ENCODE measurements around the gene FOXP2. TPM values are rescaled to one million over a fixed set of nuclear protein-coding genes. Genes with fewer than 3 reads are reported as not detected.

The FOXP2 gene
- total and polyA plus RNA-seq, 10 of the 15 experiments (the other 5 are each of a cell fraction or from before 2014, with no cell fraction given): 0.99 to 2.5 (median 1.8) TPM

DNA sequence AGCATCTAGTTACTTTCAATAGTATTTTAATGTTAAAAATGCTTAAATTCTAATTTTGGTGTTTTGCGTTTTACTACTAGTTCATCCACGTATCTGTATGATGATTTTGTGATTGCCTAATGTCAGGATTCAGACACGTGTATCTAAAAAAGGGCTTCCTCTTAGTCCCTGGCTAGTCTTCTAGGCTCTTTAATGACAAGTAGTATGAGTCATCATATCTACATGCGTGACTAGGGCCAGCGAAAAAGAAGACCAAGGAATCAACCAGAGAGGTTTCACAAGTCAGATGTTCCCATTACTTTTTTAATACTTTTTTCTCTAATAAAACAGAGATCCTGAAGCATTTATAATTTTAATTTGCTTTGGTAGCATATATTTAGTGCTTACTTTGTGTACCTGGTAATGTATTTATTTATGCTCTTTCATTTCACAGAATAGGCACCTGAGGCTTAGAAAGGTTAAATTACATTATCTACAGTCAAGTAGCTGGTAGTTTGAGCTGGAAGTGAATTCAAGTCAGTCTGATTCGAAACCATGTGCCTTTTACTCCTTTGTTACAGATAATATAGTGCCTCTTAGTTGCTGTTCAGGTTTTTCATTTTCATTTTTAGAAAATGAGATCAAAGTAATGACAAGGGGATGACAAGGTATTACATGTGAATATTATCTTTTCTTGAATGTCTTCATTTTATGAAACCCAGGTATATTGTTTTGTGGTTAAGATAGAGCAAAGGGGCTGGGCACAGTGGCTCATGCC, 140.3 kb downstream of the FOXP2 start (continued):
- TF ChIP-seq ASH2L (IDR thresholded peaks at IDR 0.05; ENCODE audit: borderline replicate concordance, low read depth) (no peak), IKZF2 (IDR thresholded peaks at IDR 0.05) (peak; percentile 44 to 62), SPI1 (IDR thresholded peaks at IDR 0.05; ENCODE audit: borderline replicate concordance, insufficient read depth, low read depth, low read length) (peak; percentile 49; the same call in 1 of the 2 replicates), NRF1 (conservative IDR thresholded peaks at IDR 0.05; ENCODE audit: low read depth, low read length) (no peak), BACH1 (IDR thresholded peaks at IDR 0.05; ENCODE audit: borderline replicate concordance) (no peak; the same call in 1 of the 2 replicates), NFXL1 (IDR thresholded peaks at IDR 0.05; ENCODE audit: borderline replicate concordance) (no peak), CTCF (IDR thresholded peaks at IDR 0.05 in 2 of 3, conservative IDR thresholded peaks at IDR 0.05 in 1 of 3; ENCODE audit: control insufficient read depth in 2 of 3, extremely low read depth in 1 of 3, insufficient read depth in 1 of 3, low read depth in 3 of 3, low read length in 3 of 3) (no peak)
- TF ChIP-seq, protein P1, sequence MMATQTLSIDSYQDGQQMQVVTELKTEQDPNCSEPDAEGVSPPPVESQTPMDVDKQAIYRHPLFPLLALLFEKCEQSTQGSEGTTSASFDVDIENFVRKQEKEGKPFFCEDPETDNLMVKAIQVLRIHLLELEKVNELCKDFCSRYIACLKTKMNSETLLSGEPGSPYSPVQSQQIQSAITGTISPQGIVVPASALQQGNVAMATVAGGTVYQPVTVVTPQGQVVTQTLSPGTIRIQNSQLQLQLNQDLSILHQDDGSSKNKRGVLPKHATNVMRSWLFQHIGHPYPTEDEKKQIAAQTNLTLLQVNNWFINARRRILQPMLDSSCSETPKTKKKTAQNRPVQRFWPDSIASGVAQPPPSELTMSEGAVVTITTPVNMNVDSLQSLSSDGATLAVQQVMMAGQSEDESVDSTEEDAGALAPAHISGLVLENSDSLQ (IDR thresholded peaks at IDR 0.05): no peak

DNA sequence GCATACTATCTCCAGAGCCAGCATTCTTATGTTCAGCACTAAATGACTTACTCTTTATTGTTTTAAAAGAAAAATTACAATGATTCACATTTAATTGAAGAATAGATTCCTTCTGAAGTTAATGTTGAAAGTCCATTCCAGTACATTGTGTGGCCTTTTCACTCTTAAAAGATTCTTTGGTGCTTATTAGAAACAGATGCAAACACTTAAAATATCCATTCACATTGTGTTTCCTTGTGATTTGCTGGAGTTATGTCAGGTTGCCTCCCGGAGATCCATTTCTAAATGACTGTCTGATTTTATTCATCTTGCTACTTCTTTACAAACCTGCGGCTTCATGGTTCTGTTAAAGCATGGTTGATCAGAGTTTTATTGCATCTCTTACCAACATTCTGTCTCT, 152.8 kb downstream of the FOXP2 start:
- peak; percentile 18 for FAIRE-seq
- ChIA-PET CTCF (no interaction called here), POLR2A (no interaction called here), SMC1A (ENCODE audit: uncharacterized antibody, unreplicated experiment) (interaction anchor here (0.7 to 0.9 kb wide), 2 partner anchors 8 to 11 kb away, joined by 3 read pairs; no protein-coding TSS in a partner anchor), RAD21 (ENCODE audit: unreplicated experiment) (no interaction called here)
- Histone ChIP-seq H3K36me3 (ENCODE audit: control insufficient read depth in 2 of 2, insufficient read depth in 2 of 2, low read length in 1 of 2) (no peaks in the 10 kb centered on the region), H3K4me3 (no peak overlapping the region), H3K9me3 (replicated peaks; ENCODE audit: control insufficient read depth, insufficient read depth, low read length) (no peaks in the 10 kb centered on the region), H3K27me3 (replicated peaks in 1 of 2; ENCODE audit: control insufficient read depth in 2 of 2, insufficient read depth in 2 of 2, low read length in 1 of 2) (no peaks in the 10 kb centered on the region), H3K27ac (ENCODE audit: control insufficient read depth, insufficient read depth) (no peak overlapping the region), H2AFZ (ENCODE audit: control insufficient read depth, low read depth, low read length) (no peak overlapping the region), H3K9ac (ENCODE audit: control insufficient read depth, insufficient read depth, low read length) (no peak overlapping the region), H3K79me2 (ENCODE audit: control insufficient read depth, insufficient read depth, low read length) (no peaks in the 10 kb centered on the region), H4K20me1 (ENCODE audit: control insufficient read depth, insufficient read depth) (no peaks in the 10 kb centered on the region), H3K4me2 (ENCODE audit: control insufficient read depth, insufficient read depth) (no peak overlapping the region), H3K4me1 (ENCODE audit: control insufficient read depth, insufficient read depth, low read length) (no peaks in the 10 kb centered on the region)
- ATAC-seq: no peak
- no TSS peak for BruUV-seq (replicated peaks)
- in situ Hi-C loops (cut with MboI) (no loop called here), intact Hi-C loops (cut with micrococcal nuclease; ENCODE audit: unreplicated experiment) (no loop called here)
- DNase-seq (ENCODE audit: low read depth, low spot score): no peak
- WGBS (ENCODE audit: insufficient coverage, insufficient replicate concordance, low lambda C conversion rate, missing lambda C conversion rate): 30% methylated on average over 2 of the region's 2 CpGs
- TF ChIP-seq, protein P2, sequence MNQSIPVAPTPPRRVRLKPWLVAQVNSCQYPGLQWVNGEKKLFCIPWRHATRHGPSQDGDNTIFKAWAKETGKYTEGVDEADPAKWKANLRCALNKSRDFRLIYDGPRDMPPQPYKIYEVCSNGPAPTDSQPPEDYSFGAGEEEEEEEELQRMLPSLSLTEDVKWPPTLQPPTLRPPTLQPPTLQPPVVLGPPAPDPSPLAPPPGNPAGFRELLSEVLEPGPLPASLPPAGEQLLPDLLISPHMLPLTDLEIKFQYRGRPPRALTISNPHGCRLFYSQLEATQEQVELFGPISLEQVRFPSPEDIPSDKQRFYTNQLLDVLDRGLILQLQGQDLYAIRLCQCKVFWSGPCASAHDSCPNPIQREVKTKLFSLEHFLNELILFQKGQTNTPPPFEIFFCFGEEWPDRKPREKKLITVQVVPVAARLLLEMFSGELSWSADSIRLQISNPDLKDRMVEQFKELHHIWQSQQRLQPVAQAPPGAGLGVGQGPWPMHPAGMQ (IDR thresholded peaks at IDR 0.05; ENCODE audit: borderline replicate concordance): no peak
- TF ChIP-seq IKZF2 (IDR thresholded peaks at IDR 0.05) (no peak), SREBF2 (IDR thresholded peaks at IDR 0.05; ENCODE audit: low read length) (no peak), HDGF (IDR thresholded peaks at IDR 0.05) (no peak), CBFB (IDR thresholded peaks at IDR 0.05; ENCODE audit: low read depth) (no peak), IKZF1 (conservative IDR thresholded peaks at IDR 0.05) (no peak), RFX5 (IDR thresholded peaks at IDR 0.05; ENCODE audit: low read depth, low read length) (no peak), POLR2AphosphoS2 (IDR thresholded peaks at IDR 0.05; ENCODE audit: low read depth, low read length) (no peak), HCFC1 (IDR thresholded peaks at IDR 0.05; ENCODE audit: low read length) (no peak), CTCF (IDR thresholded peaks at IDR 0.05 in 2 of 3, conservative IDR thresholded peaks at IDR 0.05 in 1 of 3; ENCODE audit: control insufficient read depth in 2 of 3, extremely low read depth in 1 of 3, insufficient read depth in 1 of 3, low read depth in 3 of 3, low read length in 3 of 3) (no peak)

Measured in GM12878 (cell line).